Thyroid gland (tissue), 4 donors: ENCODE data around the gene ATF1.

Source experiments
- CTCF ChIP-seq, 6 experiments: fragments of 200-600 bp in 3 of 6; fragments of 450-650 bp in 3 of 6; sonication (generic) in 3 of 6; IDR thresholded peaks; one replicate each; pipeline ENCODE4 v1.5.1; 2016 to 2019; ENCODE audit warnings: antibody characterized with exemption in 6 of 6, mild to moderate bottlenecking in 2 of 6, inconsistent platforms in 1 of 6, moderate library complexity in 1 of 6
- POLR2A ChIP-seq, 2 donors: fragments of 450-650 bp; IDR thresholded peaks; one replicate each; pipeline ENCODE4 v1.6.1; 2017; ENCODE audit warnings: antibody characterized with exemption in 2 of 2, mild to moderate bottlenecking in 2 of 2, moderate library complexity in 1 of 2

- no peak for TF ChIP-seq CTCF (IDR thresholded peaks at IDR 0.05)
- TF ChIP-seq POLR2A (IDR thresholded peaks at IDR 0.05), result peak in 1 of 2 donors; percentile 92
These were observed at the start of gene ATF1 for GRCh38 chr12:50763639-50764285.
